ENCODE measurements around the gene AOPEP.

AOPEP gene

DNA sequence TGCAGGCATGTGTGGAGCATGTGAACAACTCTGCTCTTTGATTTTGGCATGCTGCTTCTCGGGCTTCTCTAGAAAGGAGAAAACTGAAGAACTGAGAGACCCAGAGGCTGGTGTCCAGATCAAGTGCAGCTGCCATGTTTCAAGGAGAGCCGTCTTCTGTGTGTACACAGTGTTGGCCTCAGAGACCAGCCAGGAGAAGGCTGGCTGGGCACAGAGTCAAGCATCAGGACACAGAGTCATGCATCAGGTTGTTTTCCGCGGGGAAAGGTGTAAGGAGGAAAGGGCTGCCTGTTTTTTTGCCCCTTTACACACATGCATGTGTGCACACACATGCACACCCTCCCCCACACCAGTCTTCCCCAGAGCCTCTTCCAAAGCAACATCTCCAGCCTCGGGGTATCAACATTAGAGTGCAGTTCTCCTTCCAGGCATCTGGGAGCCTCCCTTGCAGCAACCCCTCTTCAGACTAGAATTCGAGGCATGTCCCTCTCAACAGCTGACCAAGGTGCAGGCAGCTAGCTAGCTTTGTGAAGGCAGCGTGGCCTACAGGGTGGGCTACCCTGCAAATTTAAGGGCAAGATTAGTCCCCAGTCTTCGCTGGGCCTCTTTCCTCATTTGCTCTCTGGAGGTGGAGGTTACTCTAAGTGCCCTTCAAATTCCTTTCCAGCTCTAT lies 180.9 kb downstream of the AOPEP start:
- Histone ChIP-seq H3K4me3 (ENCODE audit: low read depth, low read length) (no peak overlapping the region), H3K4me1 (peaks cover 4% of the 10 kb centered on the region), H3K27me3 (ENCODE audit: control insufficient read depth, insufficient read depth, low read length) (no peaks in the 10 kb centered on the region), H3K27ac (no peak overlapping the region), H3K9ac (no peak overlapping the region), H3K36me3 (ENCODE audit: control insufficient read depth, insufficient read depth, low read length) (no peaks in the 10 kb centered on the region), H2AFZ (no peak overlapping the region), H3K79me2 (no peaks in the 10 kb centered on the region), H3K4me2 (ENCODE audit: low read length) (no peak overlapping the region), H3K9me3 (ENCODE audit: control insufficient read depth, low read length) (no peaks in the 10 kb centered on the region)
- TF ChIP-seq CTCF (IDR thresholded peaks at IDR 0.05), result no peak

- Histone ChIP-seq H3K4me2 (ENCODE audit: low read length) (no peak overlapping the region), H3K27me3 (ENCODE audit: control insufficient read depth, insufficient read depth, low read length) (no peaks in the 10 kb centered on the region), H3K27ac (no peak overlapping the region), H2AFZ (no peak overlapping the region), H3K36me3 (ENCODE audit: control insufficient read depth, insufficient read depth, low read length) (no peaks in the 10 kb centered on the region), H3K9ac (no peak overlapping the region), H3K4me3 (ENCODE audit: low read depth, low read length) (no peak overlapping the region), H3K79me2 (no peaks in the 10 kb centered on the region), H3K9me3 (ENCODE audit: control insufficient read depth, low read length) (no peaks in the 10 kb centered on the region), H3K4me1 (peaks cover 7% of the 10 kb centered on the region)
- no peak for TF ChIP-seq CTCF (IDR thresholded peaks at IDR 0.05)
Measured at GRCh38 chr9:94908011-94908563, 181.6 kb downstream of the AOPEP start.

DNA sequence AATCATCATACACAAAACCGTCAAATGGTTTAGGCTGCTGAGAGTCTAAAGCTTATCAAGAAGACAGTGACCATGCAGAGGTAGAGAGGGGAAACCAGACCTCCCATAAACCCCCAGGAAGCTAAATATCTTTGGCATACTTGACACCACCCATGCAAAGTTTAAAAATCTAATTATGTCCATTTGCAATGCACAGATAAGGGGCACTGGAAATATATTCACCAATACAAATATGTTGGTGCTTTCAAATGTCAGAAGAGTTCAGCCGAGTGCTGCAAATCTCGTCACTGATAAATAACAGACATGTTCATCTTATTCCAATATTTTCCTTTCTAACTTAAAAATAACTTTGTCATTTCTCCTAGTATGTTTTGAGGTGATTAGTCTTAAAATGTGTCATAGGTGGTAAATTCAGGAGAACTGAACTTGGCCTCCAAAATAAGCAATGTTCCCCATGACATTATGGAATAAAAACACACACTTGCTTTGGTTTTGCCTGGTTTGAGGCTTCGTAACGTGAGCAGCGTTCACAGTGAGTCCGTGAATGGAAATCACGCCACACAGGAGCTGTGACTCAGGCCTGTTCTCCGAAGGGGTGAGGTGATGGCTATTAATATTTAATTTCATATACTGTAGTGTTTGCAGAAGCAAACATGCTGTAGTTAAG lies 182.2 kb downstream of the AOPEP start:
- Histone ChIP-seq H3K9ac (no peak overlapping the region), H3K79me2 (no peaks in the 10 kb centered on the region)

GRCh38 chr9:94909250-94909894 lies 182.9 kb downstream of the AOPEP start:
- H3K36me3 ChIP-seq (ENCODE audit: control insufficient read depth, insufficient read depth, low read length), result no peaks in the 10 kb centered on the region
- H3K4me3 ChIP-seq (ENCODE audit: low read depth, low read length), result no peak overlapping the region
- no peaks in the 10 kb centered on the region for H3K27me3 ChIP-seq (ENCODE audit: control insufficient read depth, insufficient read depth, low read length)
- TF ChIP-seq CTCF (IDR thresholded peaks at IDR 0.05), result no peak
- H3K4me2 ChIP-seq (ENCODE audit: low read length), result no peak overlapping the region
- no peaks in the 10 kb centered on the region for H3K9me3 ChIP-seq (ENCODE audit: control insufficient read depth, low read length)
- no peaks in the 10 kb centered on the region for H3K79me2 ChIP-seq
- peaks cover 13% of the 10 kb centered on the region for H3K4me1 ChIP-seq
- no peak overlapping the region for H3K9ac ChIP-seq
- no peak overlapping the region for H3K27ac ChIP-seq
- no peak overlapping the region for H2AFZ ChIP-seq

More for the DNA sequence above, 182.2 kb downstream of the AOPEP start:
- Histone ChIP-seq H3K4me2 (ENCODE audit: low read length) (no peak overlapping the region), H3K36me3 (ENCODE audit: control insufficient read depth, insufficient read depth, low read length) (no peaks in the 10 kb centered on the region), H3K4me1 (peaks cover 10% of the 10 kb centered on the region), H2AFZ (no peak overlapping the region), H3K27me3 (ENCODE audit: control insufficient read depth, insufficient read depth, low read length) (no peaks in the 10 kb centered on the region), H3K27ac (no peak overlapping the region), H3K9me3 (ENCODE audit: control insufficient read depth, low read length) (no peaks in the 10 kb centered on the region), H3K4me3 (ENCODE audit: low read depth, low read length) (no peak overlapping the region)
- no peak for TF ChIP-seq CTCF (IDR thresholded peaks at IDR 0.05)
